WTC11 (cell line): ENCODE results near the gene KRT32.

ENCODE experiments used
- CBFB ChIP-seq: sonication (generic); formaldehyde crosslinking; IDR thresholded peaks from 2 replicates; pipeline ENCODE4 v1.8.1; 2022; ENCODE audit warnings: mild to moderate bottlenecking, low read depth, missing genetic modification reagents
- CREB1 ChIP-seq: sonication (generic); formaldehyde crosslinking; IDR thresholded peaks from 2 replicates; pipeline ENCODE4 v1.8.0; 2023; ENCODE audit warnings: mild to moderate bottlenecking, missing genetic modification reagents
- ESRRA ChIP-seq: sonication (generic); formaldehyde crosslinking; IDR thresholded peaks from 2 replicates; pipeline ENCODE4 v1.8.1; 2022; ENCODE audit warnings: mild to moderate bottlenecking, missing genetic modification reagents, borderline replicate concordance
- FOXJ3 ChIP-seq: sonication (generic); formaldehyde crosslinking; IDR thresholded peaks from 2 replicates; pipeline ENCODE4 v1.9.0; 2021; ENCODE audit warnings: missing genetic modification reagents, mild to moderate bottlenecking, borderline replicate concordance
- GTF2I ChIP-seq: fragments of 250-450 bp; sonication (Bioruptor Pico); conservative IDR thresholded peaks from 2 replicates; pipeline ENCODE4 v1.4.0; 2021; ENCODE audit warnings: mild to moderate bottlenecking
- JUN ChIP-seq: sonication (generic); formaldehyde crosslinking; IDR thresholded peaks from 2 replicates; pipeline ENCODE4 v1.8.0; 2023; ENCODE audit warnings: mild to moderate bottlenecking, missing genetic modification reagents
- NR2C2 ChIP-seq: sonication (generic); formaldehyde crosslinking; IDR thresholded peaks from 2 replicates; pipeline ENCODE4 v1.8.0; 2022; ENCODE audit warnings: mild to moderate bottlenecking, missing genetic modification reagents
- SMAD3 ChIP-seq: sonication (generic); formaldehyde crosslinking; IDR thresholded peaks from 2 replicates; pipeline ENCODE4 v1.8.0; 2022; ENCODE audit warnings: missing genetic modification reagents, mild to moderate bottlenecking, borderline replicate concordance
- ZNF121 ChIP-seq: sonication (generic); formaldehyde crosslinking; IDR thresholded peaks from 2 replicates; pipeline ENCODE4 v1.8.0; 2023; ENCODE audit warnings: missing genetic modification reagents
- TF ChIP-seq, protein P1 (sequence below): sonication (generic); formaldehyde crosslinking; IDR thresholded peaks from 2 replicates; pipeline ENCODE4 v1.8.1; 2022; ENCODE audit warnings: low read depth, mild to moderate bottlenecking, moderate library complexity, missing genetic modification reagents, borderline replicate concordance
- TF ChIP-seq, protein P2 (sequence below): fragments of 200-600 bp; IDR thresholded peaks from 2 replicates; pipeline ENCODE4 v1.8.0; 2022; ENCODE audit warnings: antibody characterized with exemption
- TF ChIP-seq, protein P3 (sequence below): sonication (generic); formaldehyde crosslinking; IDR thresholded peaks from 2 replicates; pipeline ENCODE4 v1.8.0; 2022; ENCODE audit warnings: mild to moderate bottlenecking, missing genetic modification reagents
- TF ChIP-seq, protein P4 (sequence below): sonication (generic); formaldehyde crosslinking; IDR thresholded peaks from 2 replicates; pipeline ENCODE4 v1.8.0; 2023; ENCODE audit warnings: missing genetic modification reagents
- TF ChIP-seq, protein P5 (sequence below): sonication (generic); formaldehyde crosslinking; IDR thresholded peaks from 2 replicates; pipeline ENCODE4 v1.8.0; 2022; ENCODE audit warnings: mild to moderate bottlenecking, missing genetic modification reagents

DNA sequence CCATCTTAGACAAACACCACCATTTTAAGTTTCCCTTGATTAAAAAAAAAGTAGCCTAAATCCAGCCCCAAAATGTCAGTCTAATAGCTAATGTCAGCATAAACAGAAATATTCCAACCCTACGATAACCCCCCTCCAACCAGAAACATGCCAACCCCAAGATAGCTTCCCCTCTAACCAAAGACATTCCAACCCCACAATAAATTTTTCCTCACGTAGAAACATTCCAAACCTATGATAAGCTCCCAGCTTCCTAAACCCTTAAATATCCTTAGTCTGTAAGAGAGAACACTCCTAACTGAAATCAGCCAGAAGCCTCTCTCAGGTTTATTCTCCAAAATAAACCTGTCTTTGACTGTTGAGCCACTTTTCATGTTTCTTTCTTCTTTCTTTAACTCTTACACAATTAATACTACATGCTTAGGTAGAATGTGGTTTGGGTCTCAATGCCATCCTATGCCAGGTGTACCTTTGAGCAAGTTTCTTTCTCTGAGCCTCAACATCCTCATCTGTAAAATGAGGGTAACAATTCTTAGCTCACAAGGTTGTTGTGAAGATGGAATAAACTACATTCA lies 15.9 kb downstream of the KRT32 start:
- TF ChIP-seq, protein P1, sequence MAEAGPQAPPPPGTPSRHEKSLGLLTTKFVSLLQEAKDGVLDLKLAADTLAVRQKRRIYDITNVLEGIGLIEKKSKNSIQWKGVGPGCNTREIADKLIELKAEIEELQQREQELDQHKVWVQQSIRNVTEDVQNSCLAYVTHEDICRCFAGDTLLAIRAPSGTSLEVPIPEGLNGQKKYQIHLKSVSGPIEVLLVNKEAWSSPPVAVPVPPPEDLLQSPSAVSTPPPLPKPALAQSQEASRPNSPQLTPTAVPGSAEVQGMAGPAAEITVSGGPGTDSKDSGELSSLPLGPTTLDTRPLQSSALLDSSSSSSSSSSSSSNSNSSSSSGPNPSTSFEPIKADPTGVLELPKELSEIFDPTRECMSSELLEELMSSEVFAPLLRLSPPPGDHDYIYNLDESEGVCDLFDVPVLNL (CRISPR knock-in tag) = no peak
- TF ChIP-seq, protein P2, sequence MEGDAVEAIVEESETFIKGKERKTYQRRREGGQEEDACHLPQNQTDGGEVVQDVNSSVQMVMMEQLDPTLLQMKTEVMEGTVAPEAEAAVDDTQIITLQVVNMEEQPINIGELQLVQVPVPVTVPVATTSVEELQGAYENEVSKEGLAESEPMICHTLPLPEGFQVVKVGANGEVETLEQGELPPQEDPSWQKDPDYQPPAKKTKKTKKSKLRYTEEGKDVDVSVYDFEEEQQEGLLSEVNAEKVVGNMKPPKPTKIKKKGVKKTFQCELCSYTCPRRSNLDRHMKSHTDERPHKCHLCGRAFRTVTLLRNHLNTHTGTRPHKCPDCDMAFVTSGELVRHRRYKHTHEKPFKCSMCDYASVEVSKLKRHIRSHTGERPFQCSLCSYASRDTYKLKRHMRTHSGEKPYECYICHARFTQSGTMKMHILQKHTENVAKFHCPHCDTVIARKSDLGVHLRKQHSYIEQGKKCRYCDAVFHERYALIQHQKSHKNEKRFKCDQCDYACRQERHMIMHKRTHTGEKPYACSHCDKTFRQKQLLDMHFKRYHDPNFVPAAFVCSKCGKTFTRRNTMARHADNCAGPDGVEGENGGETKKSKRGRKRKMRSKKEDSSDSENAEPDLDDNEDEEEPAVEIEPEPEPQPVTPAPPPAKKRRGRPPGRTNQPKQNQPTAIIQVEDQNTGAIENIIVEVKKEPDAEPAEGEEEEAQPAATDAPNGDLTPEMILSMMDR = no peak
- TF ChIP-seq, protein P3, sequence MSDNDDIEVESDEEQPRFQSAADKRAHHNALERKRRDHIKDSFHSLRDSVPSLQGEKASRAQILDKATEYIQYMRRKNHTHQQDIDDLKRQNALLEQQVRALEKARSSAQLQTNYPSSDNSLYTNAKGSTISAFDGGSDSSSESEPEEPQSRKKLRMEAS (CRISPR knock-in tag) = no peak
- TF ChIP-seq, protein P4, sequence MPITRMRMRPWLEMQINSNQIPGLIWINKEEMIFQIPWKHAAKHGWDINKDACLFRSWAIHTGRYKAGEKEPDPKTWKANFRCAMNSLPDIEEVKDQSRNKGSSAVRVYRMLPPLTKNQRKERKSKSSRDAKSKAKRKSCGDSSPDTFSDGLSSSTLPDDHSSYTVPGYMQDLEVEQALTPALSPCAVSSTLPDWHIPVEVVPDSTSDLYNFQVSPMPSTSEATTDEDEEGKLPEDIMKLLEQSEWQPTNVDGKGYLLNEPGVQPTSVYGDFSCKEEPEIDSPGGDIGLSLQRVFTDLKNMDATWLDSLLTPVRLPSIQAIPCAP = no peak
- TF ChIP-seq GTF2I (CRISPR knock-in tag) (no peak), ESRRA (CRISPR knock-in tag) (no peak), FOXJ3 (CRISPR knock-in tag) (no peak), SMAD3 (CRISPR knock-in tag) (no peak), JUN (CRISPR knock-in tag) (no peak), CBFB (CRISPR knock-in tag) (no peak), NR2C2 (no peak), CREB1 (CRISPR knock-in tag) (no peak), ZNF121 (CRISPR knock-in tag) (no peak)
- TF ChIP-seq, protein P5, sequence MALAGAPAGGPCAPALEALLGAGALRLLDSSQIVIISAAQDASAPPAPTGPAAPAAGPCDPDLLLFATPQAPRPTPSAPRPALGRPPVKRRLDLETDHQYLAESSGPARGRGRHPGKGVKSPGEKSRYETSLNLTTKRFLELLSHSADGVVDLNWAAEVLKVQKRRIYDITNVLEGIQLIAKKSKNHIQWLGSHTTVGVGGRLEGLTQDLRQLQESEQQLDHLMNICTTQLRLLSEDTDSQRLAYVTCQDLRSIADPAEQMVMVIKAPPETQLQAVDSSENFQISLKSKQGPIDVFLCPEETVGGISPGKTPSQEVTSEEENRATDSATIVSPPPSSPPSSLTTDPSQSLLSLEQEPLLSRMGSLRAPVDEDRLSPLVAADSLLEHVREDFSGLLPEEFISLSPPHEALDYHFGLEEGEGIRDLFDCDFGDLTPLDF (CRISPR knock-in tag) = no peak
